GF-D8 (cell line): Measurements from ENCODE around the gene ZNF674.

Experiments used
- DNase-seq: peaks from one replicate; lab custom pipeline; 2025; lab: John Stamatoyannopoulos, UW

The ZNF674 gene

DNA sequence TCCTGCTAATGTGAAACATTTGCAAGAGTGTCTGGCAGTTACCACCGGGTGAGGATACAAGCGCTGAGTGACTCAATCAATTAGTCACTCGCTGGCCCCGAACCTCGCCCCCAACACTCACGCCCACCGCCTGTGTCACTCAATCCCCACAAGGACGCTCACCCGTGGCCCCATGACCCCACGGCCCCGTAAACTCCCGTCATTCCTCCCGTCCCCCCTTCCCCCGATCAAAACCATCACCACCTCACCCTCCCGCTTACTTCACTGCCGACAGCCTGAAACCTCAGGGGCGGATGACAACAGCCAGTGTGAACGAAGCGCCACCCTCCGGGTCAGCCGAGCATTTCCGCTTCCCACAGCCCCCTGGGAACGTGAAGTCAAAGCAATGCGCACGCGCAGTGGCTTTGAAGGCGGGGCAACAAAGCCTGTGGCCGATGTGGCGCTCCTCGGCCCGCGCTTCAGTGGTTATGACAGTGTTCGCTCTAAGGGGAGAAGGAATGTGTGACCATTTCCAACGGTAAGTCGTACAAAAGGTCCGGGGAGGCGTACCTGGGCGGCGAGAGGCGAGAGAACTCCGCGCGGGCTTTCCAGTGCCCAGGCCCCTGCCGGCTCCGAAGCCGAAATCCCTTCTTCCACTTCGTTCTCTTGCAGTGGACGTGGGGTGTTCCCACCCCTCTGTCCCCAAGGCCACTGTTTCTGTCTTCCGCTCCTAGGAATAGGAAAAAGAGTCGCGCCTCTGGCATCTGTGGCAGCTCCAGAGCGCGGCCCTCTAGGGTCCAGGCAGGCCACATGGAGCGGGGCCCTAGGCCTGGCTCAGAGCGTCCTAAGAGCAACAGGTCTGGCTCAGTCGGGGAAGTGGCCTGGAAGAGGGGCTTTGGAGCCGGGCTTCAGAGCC is at the start of gene ZNF674:
ZNF674 (minus strand) TSS at position 311 of the 895 bp plus-strand sequence. CDS start 3,334 bp downstream, outside the sequence.
- DNase-seq: peak; percentile 49

DNA sequence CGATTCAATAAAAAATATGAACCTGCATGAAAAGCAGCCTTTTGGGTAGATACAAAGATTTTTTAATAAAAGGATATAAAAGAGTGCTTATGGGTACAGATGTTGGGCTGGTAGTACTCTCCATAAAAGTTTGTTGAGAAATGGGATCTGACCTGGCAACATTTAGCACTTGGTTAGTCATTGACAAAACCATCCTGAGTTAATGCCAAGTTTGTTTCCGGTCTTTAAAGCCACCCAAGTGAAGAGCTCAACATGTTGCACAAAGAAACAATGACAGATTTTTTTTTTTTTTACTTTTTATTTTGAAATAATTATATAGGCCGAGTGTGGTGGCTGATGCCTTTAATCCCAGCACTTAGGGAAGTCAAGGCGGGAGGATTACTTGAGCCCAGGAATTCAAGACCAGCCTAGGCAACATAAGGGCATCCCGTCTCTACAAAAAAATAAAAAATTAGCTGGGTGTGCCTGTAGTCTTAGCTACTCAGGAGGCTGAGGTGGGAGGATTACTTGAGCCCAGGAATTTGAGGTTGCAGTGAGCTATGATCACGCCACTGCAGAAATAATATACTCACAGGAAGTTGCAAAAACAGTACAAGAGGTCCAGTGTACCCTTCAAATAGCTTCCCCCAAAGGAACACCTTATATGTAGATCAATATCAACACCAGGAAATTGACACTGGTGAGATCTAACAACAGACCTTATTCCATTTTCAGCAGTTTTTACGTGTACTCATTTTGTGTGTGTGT is 44.9 kb upstream of the ZNF674 start:
- no peak for DNase-seq

- no peak for DNase-seq
These were observed 43.0 kb upstream of the ZNF674 start for GRCh38 chrX:46588263-46588662.

GRCh38 chrX:46587753-46588171 is 42.5 kb upstream of the ZNF674 start:
- DNase-seq: no peak

DNA sequence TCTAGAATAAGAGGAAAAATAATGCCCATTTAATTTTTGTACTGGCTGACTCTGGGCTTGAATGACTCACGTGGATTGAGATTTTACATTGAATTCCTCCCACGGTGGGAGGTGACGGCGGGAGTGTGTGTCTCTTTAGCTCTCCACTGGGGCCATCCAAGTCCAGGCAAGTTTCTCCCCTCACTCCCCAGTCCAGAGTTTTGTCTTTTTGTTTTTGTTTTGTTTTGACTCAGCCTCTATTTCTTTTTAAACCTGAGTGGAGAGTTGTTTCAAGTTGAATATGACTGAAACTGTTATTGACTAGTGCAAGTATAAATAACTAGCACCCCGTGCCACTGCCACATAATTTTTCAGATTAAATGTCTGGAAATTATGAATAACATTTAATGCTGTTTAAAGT is 41.9 kb upstream of the ZNF674 start:
- no peak for DNase-seq

DNA sequence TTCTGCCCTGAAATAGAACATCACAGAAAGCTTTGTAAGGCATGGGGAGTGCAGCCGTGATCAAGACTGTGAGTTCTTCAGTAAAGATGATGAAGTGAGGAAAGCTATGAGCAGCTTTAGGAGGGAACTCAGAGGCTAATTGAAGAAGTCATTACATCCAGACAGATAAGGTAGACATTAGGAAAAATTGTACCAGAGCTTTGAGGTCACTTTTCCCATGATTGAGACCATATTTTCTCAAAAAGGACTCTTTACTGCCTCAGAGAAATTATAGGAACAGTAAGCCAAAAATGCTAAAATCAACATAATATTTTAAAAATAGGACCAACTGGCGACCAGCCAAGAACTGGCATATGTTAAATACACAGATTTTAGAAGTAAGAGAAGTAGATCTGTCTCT is 39.5 kb upstream of the ZNF674 start:
- DNase-seq: no peak

DNA sequence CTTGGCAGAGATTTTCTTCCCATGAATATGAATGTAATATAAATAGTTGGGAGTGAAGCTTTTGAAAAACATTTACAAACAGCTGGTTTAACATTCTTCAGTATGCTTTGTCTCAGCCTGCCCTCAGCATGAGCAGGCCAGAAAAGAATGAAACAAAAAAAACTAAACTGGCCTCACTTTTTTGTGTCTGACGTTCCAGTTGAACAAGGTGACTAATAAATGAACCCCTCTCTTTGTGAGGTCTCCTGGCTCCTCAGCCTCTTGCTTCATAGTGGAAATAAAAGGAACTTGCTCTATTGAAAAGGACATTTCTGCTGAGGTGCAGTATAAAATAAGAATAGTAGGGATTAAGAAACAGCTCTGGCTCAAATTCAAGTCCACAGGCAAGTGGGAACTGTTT is 37.7 kb upstream of the ZNF674 start:
- no peak for DNase-seq

DNA sequence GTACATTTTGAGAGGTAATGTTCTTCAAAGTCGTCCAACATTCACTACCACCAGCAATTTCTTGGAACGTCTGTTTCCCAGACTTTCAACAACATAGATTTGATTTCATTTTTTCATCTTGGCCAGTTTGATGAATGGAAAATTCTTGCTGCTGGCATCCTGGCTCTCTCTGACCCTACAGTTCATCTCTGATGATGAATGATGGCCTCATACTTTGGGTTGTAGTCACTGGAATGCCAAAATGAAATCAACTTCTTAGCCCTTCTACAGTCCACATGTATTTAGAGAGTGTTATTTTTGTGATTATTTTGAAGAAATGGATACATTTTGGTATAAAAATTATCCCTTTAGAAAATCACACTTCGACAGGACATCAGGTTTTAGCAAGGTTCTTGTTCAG is 37.1 kb upstream of the ZNF674 start:
- no peak for DNase-seq

- DNase-seq: no peak
These were observed 35.4 kb upstream of the ZNF674 start for GRCh38 chrX:46580613-46581012.

DNA sequence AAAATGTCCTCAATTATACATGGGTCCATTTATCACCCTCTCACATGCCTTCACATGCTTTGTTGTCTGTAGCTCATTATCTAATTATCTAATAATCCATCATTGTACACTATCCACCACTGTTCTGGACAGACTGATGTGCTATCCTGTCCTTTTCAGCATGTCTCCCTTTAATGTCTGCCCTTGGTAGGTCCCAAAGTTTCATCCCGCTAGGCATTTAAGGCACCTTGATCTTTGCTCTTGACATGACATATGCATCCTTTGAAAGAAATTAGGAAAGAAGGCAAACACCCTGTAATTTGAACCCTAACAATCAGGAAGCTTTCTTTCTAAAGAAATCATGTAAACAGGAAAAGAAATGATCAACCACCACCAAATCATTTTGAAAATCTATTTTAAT is 34.0 kb upstream of the ZNF674 start:
- no peak for DNase-seq

DNA sequence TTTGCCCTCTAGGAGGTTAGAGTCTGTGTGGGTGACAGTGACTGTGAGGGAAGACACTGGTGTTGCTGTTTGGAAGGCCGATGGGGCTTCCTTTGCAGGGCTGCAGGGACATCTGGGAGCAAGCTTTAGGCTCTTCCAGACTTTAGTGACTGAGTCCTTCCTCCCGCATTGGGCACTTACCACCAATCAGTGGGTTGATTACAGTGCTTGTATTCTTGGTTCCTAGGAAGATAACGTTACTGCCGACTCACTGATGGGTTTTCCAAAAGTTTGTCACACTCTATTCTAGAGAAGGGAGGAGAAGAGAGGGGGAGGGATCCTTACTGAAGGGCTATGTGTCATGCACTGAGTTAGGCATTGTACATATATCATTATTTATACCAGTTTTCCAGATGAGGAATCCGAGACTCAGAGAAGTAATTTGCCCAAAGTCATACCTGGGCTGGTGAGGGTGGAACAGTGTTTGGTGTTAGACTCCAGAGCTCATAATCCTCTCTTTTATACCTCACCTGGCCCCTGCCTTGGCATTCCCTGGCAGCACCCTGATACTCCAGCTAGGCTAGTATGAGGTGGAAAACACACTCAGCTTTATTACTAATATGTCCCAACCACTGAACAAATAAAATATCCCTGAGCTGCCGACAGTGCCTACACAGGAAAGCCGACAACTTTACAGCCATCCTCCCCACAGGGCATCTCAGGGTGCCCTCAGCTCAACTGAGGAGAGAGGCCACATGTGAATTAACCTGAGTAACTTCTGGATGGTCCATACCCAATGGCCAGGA is 32.2 kb upstream of the ZNF674 start:
- no peak for DNase-seq

DNA sequence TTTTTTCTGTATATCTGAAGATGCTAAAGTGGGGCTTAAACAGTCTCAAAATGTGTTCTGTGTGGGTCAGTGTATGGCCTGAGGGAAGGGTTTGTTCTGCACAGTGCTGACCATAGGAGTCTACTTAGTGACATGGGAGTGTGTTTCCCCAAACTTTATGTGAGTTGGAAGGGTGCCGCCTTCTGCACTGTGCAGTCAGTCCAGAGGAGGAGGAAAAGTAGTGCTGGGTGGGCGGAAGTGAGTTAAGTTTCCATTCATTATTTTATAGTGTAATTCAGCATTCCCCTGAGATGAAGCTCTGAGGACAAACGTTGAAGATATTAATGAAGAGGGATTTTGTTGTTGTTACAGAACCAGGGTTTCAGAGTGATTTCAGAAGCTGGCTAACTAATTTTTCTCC is 31.2 kb upstream of the ZNF674 start:
- DNase-seq: no peak

DNA sequence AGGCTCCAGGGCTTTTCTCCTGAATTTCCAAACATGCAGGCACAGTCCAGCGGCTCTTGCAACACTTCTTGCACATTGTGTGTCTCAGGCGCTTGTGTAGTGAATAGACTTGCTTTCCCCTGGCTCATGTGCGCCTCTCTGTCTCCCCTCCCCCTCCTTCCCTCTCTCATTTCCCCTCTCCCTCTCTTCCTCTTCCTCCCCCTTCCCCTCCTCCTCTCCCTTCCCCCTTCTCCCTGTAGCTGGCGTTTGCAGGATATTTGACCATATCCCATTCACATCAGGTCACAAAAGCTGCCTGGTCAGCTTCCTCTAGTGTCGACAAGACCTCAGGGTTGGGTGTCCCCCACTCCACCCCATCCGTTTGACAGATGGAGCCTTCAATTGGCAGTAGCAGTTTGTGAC is 30.8 kb upstream of the ZNF674 start:
- no peak for DNase-seq

DNA sequence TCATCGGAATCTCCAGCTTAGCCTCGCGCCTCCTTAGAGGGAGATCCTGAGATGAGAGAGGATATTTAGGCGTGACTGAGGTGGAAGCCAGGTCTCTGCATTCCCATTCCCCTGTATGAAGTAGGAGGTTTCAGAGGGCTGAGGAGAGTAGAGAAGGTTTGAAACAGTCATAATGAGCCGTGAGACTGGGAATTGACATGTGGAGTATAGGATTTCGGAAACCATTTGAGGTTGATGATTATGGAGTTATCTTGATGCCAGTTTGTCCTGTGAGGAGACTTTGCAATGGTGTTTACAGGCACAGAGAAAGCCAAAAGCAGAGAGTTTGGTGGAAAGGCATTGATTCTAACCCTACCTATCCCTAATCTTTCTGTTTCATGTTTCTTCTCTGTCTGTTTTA is 30.4 kb upstream of the ZNF674 start:
- no peak for DNase-seq

DNA sequence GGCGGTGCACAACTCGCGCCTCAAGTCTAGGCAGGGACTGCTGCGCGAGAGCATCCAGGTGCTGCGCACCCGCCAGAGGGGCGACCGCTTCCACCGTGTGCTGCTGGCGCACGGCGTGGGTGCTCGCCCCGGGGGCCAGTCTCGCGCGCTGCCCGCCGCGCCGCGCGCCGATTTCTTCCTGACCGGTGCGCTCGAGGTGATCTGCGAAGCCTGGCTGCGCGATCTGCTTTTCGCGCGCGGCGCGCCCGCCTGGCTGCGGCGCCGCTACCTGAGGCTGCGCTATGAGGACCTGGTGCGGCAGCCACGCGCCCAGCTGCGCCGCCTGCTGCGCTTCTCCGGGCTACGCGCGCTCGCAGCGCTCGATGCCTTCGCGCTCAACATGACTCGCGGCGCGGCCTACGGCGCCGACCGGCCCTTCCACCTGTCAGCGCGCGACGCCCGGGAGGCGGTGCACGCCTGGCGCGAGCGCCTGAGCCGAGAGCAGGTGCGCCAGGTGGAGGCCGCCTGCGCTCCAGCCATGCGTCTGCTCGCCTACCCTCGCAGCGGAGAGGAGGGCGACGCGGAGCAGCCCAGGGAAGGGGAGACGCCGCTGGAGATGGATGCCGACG is 29.7 kb upstream of the ZNF674 start:
- no peak for DNase-seq

- DNase-seq: no peak
These were observed 28.9 kb upstream of the ZNF674 start for GRCh38 chrX:46573892-46574773.

GRCh38 chrX:46573331-46573891 is 28.2 kb upstream of the ZNF674 start, which contains the start of gene CHST7:
TSS of gene CHST7 (plus strand) at chrX:46573765. CDS start at chrX:46573932, 167 bp downstream.
- DNase-seq: no peak

GRCh38 chrX:46572340-46572936 is 27.2 kb upstream of the ZNF674 start:
- no peak for DNase-seq

GRCh38 chrX:46571423-46572339 is 26.5 kb upstream of the ZNF674 start:
- DNase-seq: no peak
